NB4 (cell line): ENCODE data around the gene SNTB2.

ENCODE experiments used
- POLR2A ChIP-seq: IDR thresholded peaks from 2 replicates; pipeline ENCODE4 v1.6.1; 2011; ENCODE audit warnings: mild to moderate bottlenecking; ENCODE audit not compliant: insufficient read length; ENCODE audit errors: extremely low read depth
- TF ChIP-seq, protein P1 (sequence below): IDR thresholded peaks from 2 replicates; pipeline ENCODE4 v1.6.1; 2011; ENCODE audit warnings: low read depth, low read length
- TF ChIP-seq, protein P2 (sequence below): IDR thresholded peaks from one replicate; pipeline ENCODE4 v1.5.1; 2012; ENCODE audit warnings: low read depth, low read length

DNA sequence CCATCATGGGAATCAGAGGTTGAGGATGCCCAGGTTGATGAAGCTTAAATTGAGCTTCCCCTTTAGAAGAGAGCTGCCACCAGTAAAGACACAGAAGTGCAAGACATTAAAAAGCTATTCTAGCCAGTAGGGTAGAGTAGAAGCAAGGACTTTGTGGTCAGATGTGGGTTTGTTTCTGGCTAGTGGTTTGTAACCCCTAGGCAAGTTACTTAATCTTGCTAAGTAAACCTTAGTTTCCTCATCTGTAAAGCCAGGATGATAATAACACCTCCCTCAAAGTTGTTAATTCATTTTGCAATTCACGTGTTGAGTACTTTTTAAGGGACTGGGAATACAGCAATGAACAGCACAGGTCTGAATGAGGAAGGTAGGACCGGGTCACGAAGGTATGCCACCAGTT, 3.6 kb downstream of the SNTB2 start:
- TF ChIP-seq, protein P1, sequence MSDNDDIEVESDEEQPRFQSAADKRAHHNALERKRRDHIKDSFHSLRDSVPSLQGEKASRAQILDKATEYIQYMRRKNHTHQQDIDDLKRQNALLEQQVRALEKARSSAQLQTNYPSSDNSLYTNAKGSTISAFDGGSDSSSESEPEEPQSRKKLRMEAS, result no peak
- TF ChIP-seq, protein P2, sequence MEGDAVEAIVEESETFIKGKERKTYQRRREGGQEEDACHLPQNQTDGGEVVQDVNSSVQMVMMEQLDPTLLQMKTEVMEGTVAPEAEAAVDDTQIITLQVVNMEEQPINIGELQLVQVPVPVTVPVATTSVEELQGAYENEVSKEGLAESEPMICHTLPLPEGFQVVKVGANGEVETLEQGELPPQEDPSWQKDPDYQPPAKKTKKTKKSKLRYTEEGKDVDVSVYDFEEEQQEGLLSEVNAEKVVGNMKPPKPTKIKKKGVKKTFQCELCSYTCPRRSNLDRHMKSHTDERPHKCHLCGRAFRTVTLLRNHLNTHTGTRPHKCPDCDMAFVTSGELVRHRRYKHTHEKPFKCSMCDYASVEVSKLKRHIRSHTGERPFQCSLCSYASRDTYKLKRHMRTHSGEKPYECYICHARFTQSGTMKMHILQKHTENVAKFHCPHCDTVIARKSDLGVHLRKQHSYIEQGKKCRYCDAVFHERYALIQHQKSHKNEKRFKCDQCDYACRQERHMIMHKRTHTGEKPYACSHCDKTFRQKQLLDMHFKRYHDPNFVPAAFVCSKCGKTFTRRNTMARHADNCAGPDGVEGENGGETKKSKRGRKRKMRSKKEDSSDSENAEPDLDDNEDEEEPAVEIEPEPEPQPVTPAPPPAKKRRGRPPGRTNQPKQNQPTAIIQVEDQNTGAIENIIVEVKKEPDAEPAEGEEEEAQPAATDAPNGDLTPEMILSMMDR, result no peak
- TF ChIP-seq POLR2A, result no peak
